GM21619 (cell line): Measurements from ENCODE around the gene PCSK5.

Experiments
- ATAC-seq: cut with Tn5 transposase; IDR thresholded peaks from one replicate; pipeline ENCODE4 v1.9.1; 2021; ENCODE audit not compliant: unreplicated experiment

Gene PCSK5

GRCh38 chr9:75998096-75998780, 107.8 kb downstream of the PCSK5 start:
- ATAC-seq = no peak

GRCh38 chr9:76001459-76001858, 111.0 kb downstream of the PCSK5 start:
- ATAC-seq = no peak

- ATAC-seq = no peak
These were observed 112.6 kb downstream of the PCSK5 start for GRCh38 chr9:76003041-76003440.

GRCh38 chr9:76004526-76004925, 114.1 kb downstream of the PCSK5 start:
- no peak for ATAC-seq

GRCh38 chr9:76007935-76008334, 117.5 kb downstream of the PCSK5 start:
- ATAC-seq = no peak

- no peak for ATAC-seq
These were observed 123.3 kb downstream of the PCSK5 start for GRCh38 chr9:76013809-76014208.

- ATAC-seq = no peak
These were observed 127.8 kb downstream of the PCSK5 start for GRCh38 chr9:76018235-76018634.

- ATAC-seq = no peak
These were observed 128.3 kb downstream of the PCSK5 start for GRCh38 chr9:76018761-76019160.

- no peak for ATAC-seq
These were observed 130.2 kb downstream of the PCSK5 start for GRCh38 chr9:76020652-76021051.

- ATAC-seq = no peak
These were observed 131.8 kb downstream of the PCSK5 start for GRCh38 chr9:76022317-76022716.

GRCh38 chr9:76023715-76024195, 133.3 kb downstream of the PCSK5 start:
- ATAC-seq = no peak

GRCh38 chr9:76025286-76025685, 134.8 kb downstream of the PCSK5 start:
- ATAC-seq = no peak

GRCh38 chr9:76026796-76027195, 136.3 kb downstream of the PCSK5 start:
- no peak for ATAC-seq

GRCh38 chr9:76027416-76027815, 136.9 kb downstream of the PCSK5 start:
- no peak for ATAC-seq

GRCh38 chr9:76027861-76028260, 137.4 kb downstream of the PCSK5 start:
- no peak for ATAC-seq

- ATAC-seq = no peak
These were observed 141.7 kb downstream of the PCSK5 start for GRCh38 chr9:76032038-76032796.

GRCh38 chr9:76032797-76033373, 142.4 kb downstream of the PCSK5 start:
- ATAC-seq = no peak

GRCh38 chr9:76034049-76034448, 143.6 kb downstream of the PCSK5 start:
- no peak for ATAC-seq

- ATAC-seq = no peak
These were observed 146.3 kb downstream of the PCSK5 start for GRCh38 chr9:76036762-76037161.

GRCh38 chr9:76037587-76038225, 147.2 kb downstream of the PCSK5 start:
- ATAC-seq = no peak

- ATAC-seq = no peak
These were observed 148.0 kb downstream of the PCSK5 start for GRCh38 chr9:76038431-76038830.
